NCI-H1092 (cell line): ENCODE data around the gene FTCDNL1.
A peak's percentile ranks its signal among the peaks of the same experiment; 100 is the strongest.

Source experiments
- DNase-seq: peaks from one replicate; lab custom pipeline; 2025; lab: John Stamatoyannopoulos, UW

The FTCDNL1 gene

GRCh38 chr2:199850718-199851500 lies at the start of gene FTCDNL1:
FTCDNL1 (minus strand) TSS chr2:199851192; CDS start chr2:199848962, 2,230 bp downstream.
- DNase-seq = peak; percentile 41

DNA sequence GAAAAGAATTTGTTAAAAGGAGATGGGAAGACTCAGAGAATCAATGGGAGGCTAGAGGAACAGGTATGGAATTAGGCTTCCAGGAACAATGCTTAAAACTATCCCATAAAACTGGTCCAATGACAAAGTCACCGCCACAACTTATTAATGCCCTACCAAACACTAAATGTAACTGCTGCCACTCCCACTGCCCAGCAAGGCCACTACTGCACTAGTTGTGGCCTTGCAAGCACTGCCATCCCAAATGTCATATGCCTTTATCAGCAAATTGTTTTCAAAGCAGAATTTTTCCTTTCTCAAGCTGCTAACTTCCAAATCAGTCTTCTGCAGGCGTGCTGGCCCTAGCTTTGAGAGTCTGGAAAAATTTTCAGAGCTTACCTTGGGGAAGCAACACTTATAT lies 45.6 kb upstream of the FTCDNL1 start:
- DNase-seq = no peak

- DNase-seq = no peak
Observed at GRCh38 chr2:199895406-199895805, 44.4 kb upstream of the FTCDNL1 start.

- no peak for DNase-seq
Observed at GRCh38 chr2:199883474-199884212, 32.7 kb upstream of the FTCDNL1 start.

- DNase-seq = no peak
Observed at GRCh38 chr2:199882667-199883066, 31.7 kb upstream of the FTCDNL1 start.

DNA sequence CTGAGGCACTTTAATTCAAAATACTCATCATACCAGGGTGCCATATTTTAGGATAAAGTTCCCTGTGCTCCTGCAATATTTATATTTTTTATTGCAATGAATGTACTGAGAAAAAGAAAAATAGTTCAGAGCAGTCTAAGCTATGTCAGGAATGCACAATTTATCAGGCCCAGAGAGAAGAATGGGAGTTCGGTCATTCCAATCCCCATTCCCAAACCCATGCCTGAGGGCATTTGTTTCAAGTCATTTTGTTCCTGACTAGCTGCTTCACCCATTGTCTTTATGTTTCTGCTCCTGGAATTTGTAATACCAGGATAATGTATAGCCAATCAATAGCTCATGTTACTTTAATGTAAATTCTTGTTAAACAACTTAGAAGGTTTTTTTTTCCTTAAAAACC lies 24.4 kb upstream of the FTCDNL1 start:
- DNase-seq = no peak

- DNase-seq = no peak
Observed at GRCh38 chr2:199874209-199874608, 23.2 kb upstream of the FTCDNL1 start.

DNA sequence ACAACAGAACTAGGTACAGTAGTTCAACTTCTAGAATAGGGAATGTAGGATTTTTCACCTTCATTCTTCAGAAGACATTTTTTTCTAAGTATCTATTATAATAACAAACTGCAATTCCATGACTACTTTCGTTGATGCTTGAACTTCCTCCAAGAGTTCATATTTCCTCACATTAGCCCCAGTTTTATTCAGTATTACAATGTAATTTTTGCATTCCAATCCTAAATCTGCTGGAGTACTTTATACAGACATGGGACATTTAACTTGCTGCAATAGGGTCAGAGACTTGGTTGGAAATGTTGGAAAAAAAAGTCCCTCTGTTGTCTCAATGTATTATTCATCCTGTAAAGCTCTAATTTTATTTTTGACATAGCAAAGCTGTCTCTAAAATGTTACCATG lies 19.6 kb upstream of the FTCDNL1 start:
- no peak for DNase-seq

GRCh38 chr2:199869653-199870052 lies 18.7 kb upstream of the FTCDNL1 start:
- DNase-seq = no peak

GRCh38 chr2:199869227-199869541 lies 18.2 kb upstream of the FTCDNL1 start:
- DNase-seq = no peak

GRCh38 chr2:199868431-199869226 lies 17.6 kb upstream of the FTCDNL1 start:
- DNase-seq = no peak

DNA sequence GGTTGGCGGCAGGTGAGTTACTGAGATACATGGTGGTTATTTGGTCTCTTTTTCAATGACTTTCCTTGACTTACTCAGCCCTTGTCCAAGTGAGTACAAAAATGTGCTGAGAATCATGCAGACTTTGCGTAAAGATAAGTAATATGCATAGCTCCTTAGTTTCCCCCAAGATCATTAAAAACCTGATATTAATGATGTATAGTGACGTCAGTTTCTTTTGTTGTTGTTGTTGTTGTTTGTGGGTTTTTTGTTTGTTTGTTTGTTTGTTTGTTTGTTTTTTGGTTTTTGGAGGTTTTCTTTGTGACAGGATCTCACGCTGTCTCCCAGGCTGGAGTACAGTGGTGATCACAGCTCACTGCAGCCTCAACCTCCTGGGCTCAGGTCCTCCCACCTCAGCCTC lies 14.9 kb upstream of the FTCDNL1 start:
- no peak for DNase-seq

DNA sequence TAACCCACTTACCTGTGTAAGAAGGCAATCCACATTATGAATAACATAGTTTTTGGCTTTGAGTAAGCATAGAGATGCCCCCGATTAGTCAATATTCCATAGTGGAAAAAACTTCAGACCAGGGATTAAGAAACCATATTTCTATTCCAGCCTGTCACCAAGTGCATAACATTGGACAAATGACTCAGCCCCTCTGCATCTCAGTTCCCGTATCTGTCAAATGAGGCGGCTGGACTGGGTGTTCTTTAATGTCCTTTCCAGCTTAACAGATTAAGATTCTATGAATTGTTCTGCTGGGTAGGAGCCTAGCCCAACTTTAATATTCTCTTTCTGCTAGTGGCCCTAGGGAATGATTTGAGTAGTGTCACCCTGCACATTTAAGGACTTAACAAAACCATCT lies 11.8 kb upstream of the FTCDNL1 start:
- DNase-seq = no peak

GRCh38 chr2:199861132-199861774 lies 10.3 kb upstream of the FTCDNL1 start:
- no peak for DNase-seq

DNA sequence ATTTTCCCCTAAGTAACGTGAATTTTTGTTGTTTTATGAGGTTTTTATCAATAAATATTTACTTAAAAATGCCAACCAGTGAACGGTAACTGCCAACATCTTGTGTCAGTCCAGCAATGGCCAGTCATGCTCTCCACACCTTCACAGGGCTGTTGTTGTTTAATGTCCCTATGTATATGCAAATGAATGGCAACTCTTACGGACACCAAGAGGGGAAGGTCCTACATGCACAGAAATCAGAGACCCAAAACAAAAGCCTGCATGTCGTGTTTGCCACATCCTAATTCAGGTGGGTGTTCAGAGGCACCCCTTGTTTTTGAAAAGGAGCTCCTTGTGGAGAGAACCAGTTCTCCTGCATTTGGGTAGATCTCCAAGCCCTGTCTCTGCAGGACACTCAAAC lies 4.8 kb upstream of the FTCDNL1 start:
- no peak for DNase-seq

GRCh38 chr2:199851883-199852282 lies 891 bp upstream of the FTCDNL1 start:
- DNase-seq = peak; percentile 75

DNA sequence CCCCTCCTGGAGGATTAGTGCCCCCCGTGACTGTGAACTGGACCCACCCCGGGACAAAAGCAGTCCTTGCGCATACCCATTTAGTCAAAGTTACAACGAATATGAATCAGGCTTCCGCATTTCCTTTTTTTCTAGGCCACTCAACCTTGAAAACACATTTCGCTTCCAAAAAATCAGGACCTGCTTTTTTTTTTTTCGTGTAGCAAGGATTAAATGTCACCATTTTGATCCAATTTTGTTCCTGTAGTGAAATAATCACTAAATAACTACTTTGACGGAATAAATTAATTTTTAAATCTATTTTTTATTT lies 464 bp upstream of the FTCDNL1 start:
- DNase-seq = no peak

- DNase-seq = no peak
Observed at GRCh38 chr2:199850218-199850717, 724 bp downstream of the FTCDNL1 start.

- no peak for DNase-seq
Observed at GRCh38 chr2:199848389-199849130, 2.4 kb downstream of the FTCDNL1 start.

GRCh38 chr2:199847181-199847864 lies 3.7 kb downstream of the FTCDNL1 start:
- no peak for DNase-seq
